Muscle layer of duodenum (tissue), 2 donors: ENCODE data around the gene RCCD1.
A peak's percentile ranks its signal among the peaks of the same experiment; 100 is the strongest.

Source experiments
- H3K27ac ChIP-seq: one replicate; pipeline ENCODE4 v1.7.0; 2013; ENCODE audit warnings: mild to moderate bottlenecking, low read length
- H3K27me3 ChIP-seq: one replicate; pipeline ENCODE4 v1.7.0; 2013; ENCODE audit warnings: low read depth, mild to moderate bottlenecking, control low read depth, low read length
- H3K36me3 ChIP-seq, 2 donors: one replicate each; pipeline ENCODE4 v1.7.0; 2013; ENCODE audit warnings: low read length in 2 of 2, control low read depth in 1 of 2, mild to moderate bottlenecking in 1 of 2; ENCODE audit not compliant: insufficient read depth in 2 of 2, control insufficient read depth in 1 of 2
- H3K4me1 ChIP-seq, 2 donors: one replicate each; pipeline ENCODE4 v1.7.0; 2013; ENCODE audit warnings: low read length in 2 of 2, mild to moderate bottlenecking in 2 of 2, control low read depth in 1 of 2, moderate library complexity in 1 of 2; ENCODE audit not compliant: insufficient read depth in 2 of 2, control insufficient read depth in 1 of 2
- H3K4me3 ChIP-seq, 2 donors: one replicate each; pipeline ENCODE4 v1.7.0; 2013; ENCODE audit warnings: low read length in 2 of 2, low read depth in 1 of 2, mild to moderate bottlenecking in 1 of 2
- H3K9me3 ChIP-seq, 2 donors: one replicate each; pipeline ENCODE4 v1.7.0; 2013; ENCODE audit warnings: low read length in 2 of 2, control low read depth in 1 of 2, mild to moderate bottlenecking in 1 of 2; ENCODE audit not compliant: control insufficient read depth in 1 of 2
- donor health status: healthy.

Gene RCCD1

GRCh38 chr15:90911906-90912769 is 42.5 kb upstream of the RCCD1 start:
- Histone ChIP-seq H3K36me3 (peaks cover 71 to 95% of the 10 kb centered on the region in 2 donors), H3K27me3 (no peaks in the 10 kb centered on the region), H3K9me3 (no peaks in the 10 kb centered on the region), H3K27ac (no peak overlapping the region), H3K4me3 (no peak overlapping the region), H3K4me1 (peaks cover 0 to 4% of the 10 kb centered on the region in 2 donors)

DNA sequence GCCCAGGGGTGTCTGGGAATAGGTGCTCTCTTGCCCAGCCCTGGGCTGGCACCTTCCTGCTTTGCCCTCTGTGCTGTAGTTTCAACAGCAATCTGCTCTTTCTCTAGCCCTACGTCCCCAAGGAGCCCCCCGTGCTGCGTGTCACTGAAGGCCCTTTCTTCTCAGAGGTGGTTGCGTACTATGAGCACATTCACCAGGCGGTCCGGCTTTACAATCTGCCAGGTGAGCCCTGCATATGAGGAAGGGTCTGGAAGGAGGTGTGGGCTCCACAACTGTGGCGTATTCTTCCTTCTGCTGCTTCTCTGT is 42.0 kb upstream of the RCCD1 start:
- no peak overlapping the region for H3K27ac ChIP-seq
- peaks cover 71 to 94% of the 10 kb centered on the region in 2 donors for H3K36me3 ChIP-seq
- H3K4me1 ChIP-seq: peaks cover 0 to 4% of the 10 kb centered on the region in 2 donors
- no peak overlapping the region for H3K4me3 ChIP-seq
- no peaks in the 10 kb centered on the region for H3K9me3 ChIP-seq
- H3K27me3 ChIP-seq: no peaks in the 10 kb centered on the region

DNA sequence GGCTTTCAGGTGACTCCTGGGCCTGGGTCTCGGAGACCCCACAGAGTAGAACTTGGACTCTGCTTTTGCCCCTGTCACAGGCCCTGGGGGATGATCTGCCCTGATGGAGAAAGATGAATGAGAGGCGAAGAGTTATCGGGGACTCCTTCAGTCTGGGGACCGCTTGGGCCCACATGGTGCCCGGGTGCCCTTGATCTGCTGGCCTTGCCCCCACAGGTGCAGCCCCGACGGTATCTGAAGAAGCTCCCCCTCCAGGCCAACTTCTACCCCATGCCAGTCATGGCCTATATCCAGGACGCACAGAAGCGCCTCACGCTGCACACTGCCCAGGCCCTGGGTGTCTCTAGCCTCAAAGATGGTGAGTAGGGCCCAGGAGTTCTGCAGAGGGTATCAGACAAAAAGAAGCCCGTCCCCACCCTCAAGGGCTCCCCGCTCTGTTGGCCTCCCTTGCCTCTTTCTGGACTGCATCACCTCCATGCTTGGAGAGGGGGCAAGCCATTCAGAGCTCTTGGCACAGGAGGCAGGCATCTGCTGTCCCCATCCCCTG is 41.2 kb upstream of the RCCD1 start:
- Histone ChIP-seq H3K4me1 (no peaks in the 10 kb centered on the region), H3K36me3 (peaks cover 73 to 97% of the 10 kb centered on the region in 2 donors), H3K4me3 (no peak overlapping the region), H3K9me3 (no peaks in the 10 kb centered on the region), H3K27me3 (no peaks in the 10 kb centered on the region), H3K27ac (no peak overlapping the region)

DNA sequence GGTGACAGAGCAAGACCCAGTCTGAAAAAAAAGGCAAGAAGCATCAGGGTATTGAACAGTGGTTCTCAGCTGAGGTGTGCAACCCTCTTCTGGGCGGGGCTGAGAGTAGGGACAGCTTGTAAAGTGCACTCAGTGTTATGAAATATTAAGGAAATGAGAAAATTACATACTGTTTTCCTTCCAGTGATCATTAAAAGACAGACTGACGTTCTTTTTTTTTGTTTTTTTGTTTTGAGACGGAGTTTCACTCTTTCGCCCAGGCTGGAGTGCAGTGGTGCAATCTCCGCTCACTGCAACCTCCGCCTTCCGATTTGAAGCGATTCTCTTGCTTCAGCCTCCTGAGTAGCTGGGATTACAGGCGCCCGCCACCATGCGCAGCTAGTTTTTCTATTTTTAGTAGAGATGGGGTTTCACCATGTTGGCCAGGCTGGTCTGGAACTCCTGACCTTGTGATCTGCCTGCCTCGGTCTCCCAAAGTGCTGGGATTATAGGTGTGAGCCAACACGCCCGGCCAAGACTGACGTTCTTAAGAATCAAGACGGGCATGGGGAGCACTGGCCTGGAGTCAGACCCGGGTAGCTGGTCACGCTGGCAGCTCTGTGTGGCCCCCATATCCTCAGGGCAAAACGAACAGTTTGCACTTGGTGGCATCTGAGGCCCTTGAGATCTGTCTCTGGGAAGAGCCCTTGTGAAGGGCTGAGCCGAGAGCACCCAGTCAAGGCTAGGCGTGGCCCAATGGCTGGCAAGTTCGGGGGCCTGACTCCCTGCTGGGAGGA is 40.2 kb upstream of the RCCD1 start:
- no peak overlapping the region for H3K4me3 ChIP-seq
- no peaks in the 10 kb centered on the region for H3K9me3 ChIP-seq
- H3K36me3 ChIP-seq: peaks cover 82 to 97% of the 10 kb centered on the region in 2 donors
- H3K4me1 ChIP-seq: no peaks in the 10 kb centered on the region
- no peak overlapping the region for H3K27ac ChIP-seq
- no peaks in the 10 kb centered on the region for H3K27me3 ChIP-seq

- Histone ChIP-seq H3K36me3 (peaks cover 85 to 97% of the 10 kb centered on the region in 2 donors), H3K27me3 (no peaks in the 10 kb centered on the region), H3K9me3 (no peaks in the 10 kb centered on the region), H3K4me1 (no peaks in the 10 kb centered on the region), H3K27ac (peak overlapping the region; percentile 16), H3K4me3 (no peak overlapping the region)
These were observed 39.4 kb upstream of the RCCD1 start for GRCh38 chr15:90915216-90915807.

GRCh38 chr15:90915808-90916440 is 38.8 kb upstream of the RCCD1 start:
- H3K36me3 ChIP-seq: peaks cover 85 to 97% of the 10 kb centered on the region in 2 donors
- peak overlapping the region in 1 of 2 donors; percentile 25 for H3K4me3 ChIP-seq

DNA sequence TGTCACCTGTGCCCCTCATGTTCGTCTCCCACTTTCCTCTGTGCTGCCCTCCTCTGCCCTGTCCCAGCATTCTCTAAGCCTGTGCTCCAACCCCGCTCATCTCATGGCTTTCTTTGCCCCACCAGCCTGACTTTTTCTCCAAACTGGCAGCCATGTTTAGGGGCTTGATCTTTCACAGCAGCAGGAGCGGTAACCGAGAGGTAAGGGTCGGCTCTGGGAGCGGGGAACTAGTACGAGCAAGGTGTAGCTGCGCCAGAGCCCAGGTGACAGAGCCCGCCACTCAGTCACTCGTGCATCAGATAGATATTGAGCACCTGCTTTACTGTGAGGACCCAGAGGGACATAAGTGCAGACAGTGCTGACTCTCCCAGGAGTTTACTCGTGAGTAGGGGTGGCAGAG is 38.2 kb upstream of the RCCD1 start:
- peaks cover 83 to 97% of the 10 kb centered on the region in 2 donors for H3K36me3 ChIP-seq

More at GRCh38 chr15:90915808-90916440, 38.8 kb upstream of the RCCD1 start:
- Histone ChIP-seq H3K4me1 (no peaks in the 10 kb centered on the region), H3K27me3 (no peaks in the 10 kb centered on the region), H3K27ac (peak overlapping the region; percentile 23), H3K9me3 (no peaks in the 10 kb centered on the region)

DNA sequence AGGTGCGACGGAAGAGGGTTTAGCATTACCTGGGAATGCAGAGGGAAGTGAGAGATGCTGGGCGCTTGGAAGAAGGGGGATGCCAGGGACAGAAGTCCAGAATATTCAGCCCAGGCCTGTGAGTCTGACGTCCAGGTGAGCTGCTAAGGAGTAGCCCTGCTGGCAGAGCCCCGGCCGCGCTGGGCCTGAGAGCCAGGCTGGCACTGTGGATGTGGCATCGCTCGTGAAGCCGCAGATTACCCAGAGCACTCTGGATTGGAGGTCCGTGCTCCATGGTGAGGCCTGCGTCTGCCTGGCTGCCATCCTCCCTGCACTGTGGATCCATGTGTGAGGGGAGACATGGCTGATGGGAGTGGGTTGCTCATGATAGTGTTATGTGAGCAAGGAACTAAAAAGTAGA is 37.1 kb upstream of the RCCD1 start:
- H3K4me3 ChIP-seq: no peak overlapping the region
- H3K36me3 ChIP-seq: peaks cover 72 to 88% of the 10 kb centered on the region in 2 donors
- H3K27ac ChIP-seq: no peak overlapping the region
- H3K9me3 ChIP-seq: no peaks in the 10 kb centered on the region
- no peaks in the 10 kb centered on the region for H3K27me3 ChIP-seq
- H3K4me1 ChIP-seq: no peaks in the 10 kb centered on the region

More for the DNA sequence above, 38.2 kb upstream of the RCCD1 start:
- no peaks in the 10 kb centered on the region for H3K9me3 ChIP-seq
- H3K27ac ChIP-seq: peak overlapping the region; percentile 23
- peak overlapping the region in 1 of 2 donors; percentile 25 for H3K4me3 ChIP-seq
- H3K4me1 ChIP-seq: no peaks in the 10 kb centered on the region
- no peaks in the 10 kb centered on the region for H3K27me3 ChIP-seq

DNA sequence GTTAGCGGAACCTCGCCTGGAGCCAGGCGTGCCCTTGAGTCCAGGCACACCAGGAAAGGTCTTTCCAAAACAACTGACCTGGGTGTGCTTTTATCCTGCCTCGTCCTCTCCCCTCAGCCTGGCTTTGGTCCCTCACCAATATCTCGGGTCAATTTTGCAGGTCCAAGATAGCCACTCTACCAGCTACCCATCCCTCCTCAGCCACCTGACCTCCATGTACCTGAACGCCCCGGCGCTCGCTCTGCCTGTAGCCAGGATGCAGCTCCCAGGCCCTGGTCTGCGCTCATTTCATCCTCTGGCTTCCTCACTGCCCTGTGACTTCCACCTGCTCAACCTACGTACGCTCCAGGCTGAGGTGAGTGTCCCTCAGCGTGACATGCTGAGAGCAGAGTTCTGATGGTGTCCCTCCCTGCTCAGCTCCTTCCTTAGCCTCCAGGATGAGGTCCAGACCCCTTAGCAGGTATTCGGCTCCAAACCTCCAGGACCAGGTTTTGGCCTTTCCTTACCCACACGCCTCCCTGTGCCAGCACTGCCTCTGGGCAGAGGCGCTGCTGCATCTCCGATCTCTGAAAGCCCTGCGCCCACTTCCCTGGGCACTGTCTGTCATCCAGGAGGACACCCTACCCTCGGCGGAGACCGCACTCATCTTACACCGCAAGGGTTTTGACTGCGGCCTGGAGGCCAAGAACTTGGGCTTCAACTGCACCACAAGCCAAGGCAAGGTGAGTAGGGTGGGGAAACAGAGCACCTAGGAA is 36.5 kb upstream of the RCCD1 start:
- no peak overlapping the region for H3K4me3 ChIP-seq
- no peaks in the 10 kb centered on the region for H3K4me1 ChIP-seq
- no peaks in the 10 kb centered on the region for H3K9me3 ChIP-seq
- H3K27me3 ChIP-seq: no peaks in the 10 kb centered on the region
- no peak overlapping the region for H3K27ac ChIP-seq
- H3K36me3 ChIP-seq: peaks cover 66 to 82% of the 10 kb centered on the region in 2 donors

- Histone ChIP-seq H3K4me3 (no peak overlapping the region), H3K36me3 (peaks cover 60 to 76% of the 10 kb centered on the region in 2 donors), H3K27ac (no peak overlapping the region), H3K4me1 (no peaks in the 10 kb centered on the region), H3K27me3 (no peaks in the 10 kb centered on the region), H3K9me3 (no peaks in the 10 kb centered on the region)
These were observed 35.8 kb upstream of the RCCD1 start for GRCh38 chr15:90918835-90919234.
